DMS53 treated with DMSO at 0.1 percent for 48 hours (cell line): ENCODE measurements around the gene FLYWCH2.
"Not testable (repeated sequence)": the region's sequence is repeated elsewhere in the genome, so short reads cannot be mapped to it uniquely, and the experiment has no call there.

Experiments used
- DNase-seq: peaks from one replicate; lab custom pipeline; 2025; ENCODE audit not compliant: unreplicated experiment; lab: John Stamatoyannopoulos, UW

Gene FLYWCH2

DNA sequence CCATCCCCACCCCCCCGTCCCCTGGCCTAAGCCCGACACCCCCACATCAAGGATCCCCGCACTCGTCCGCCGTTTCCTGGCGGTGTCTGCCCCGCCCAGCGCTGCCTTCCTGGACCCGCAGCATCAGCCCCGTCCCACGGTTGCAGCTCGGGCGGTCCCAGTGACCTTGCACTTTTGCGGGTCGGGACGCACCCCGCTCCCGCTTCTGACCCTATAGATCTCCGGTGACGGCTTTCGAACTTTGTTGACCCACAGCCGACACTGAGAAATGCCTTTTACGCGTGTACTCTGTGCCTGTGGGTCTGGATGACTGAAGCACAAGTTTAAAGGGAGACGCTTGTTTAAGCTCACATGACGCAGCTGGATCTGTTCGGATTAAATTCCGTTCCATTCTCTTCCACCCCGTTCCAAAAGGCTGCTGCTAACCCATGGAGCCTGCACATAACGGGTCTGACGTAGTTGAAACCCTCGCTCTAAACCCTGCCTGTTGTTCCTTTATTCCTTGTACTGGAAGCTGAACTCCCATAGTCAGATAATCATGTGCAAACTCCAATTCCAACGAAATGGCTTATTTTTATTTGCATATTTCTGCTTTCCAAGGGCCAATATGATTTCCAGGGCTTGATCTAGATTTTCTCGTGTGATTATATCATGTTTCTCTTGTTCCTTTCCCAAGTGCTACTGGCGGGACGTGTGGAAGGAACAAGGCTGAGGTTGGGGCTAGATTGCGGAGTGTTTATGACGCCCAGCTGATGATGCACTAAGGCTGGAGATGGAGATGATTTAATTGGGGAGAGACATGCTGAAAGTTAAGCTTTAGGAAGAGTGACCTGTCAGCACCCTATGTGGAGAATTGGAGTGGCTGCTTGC lies 29.6 kb downstream of the FLYWCH2 start:
- DNase-seq, result no peak

DNA sequence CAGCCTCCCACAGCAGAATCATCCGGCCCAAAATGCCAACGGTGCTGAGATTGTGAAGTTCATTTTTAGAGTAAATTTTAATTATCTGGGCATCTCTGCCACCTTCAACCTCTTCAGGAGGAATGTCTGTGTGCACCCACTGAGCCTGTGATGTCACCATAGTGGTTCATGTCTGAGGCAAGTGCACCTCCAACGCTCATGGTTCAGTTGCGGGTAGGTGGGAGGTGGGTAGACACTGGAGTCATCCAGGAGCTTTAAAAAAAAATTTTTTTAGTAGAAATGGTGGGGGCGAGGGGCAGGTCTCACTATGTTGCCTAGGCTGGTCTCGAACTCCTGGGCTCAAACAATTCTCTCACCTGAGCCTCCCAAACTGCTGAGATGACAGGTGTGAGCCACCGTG lies 30.6 kb downstream of the FLYWCH2 start:
- DNase-seq, result no peak

DNA sequence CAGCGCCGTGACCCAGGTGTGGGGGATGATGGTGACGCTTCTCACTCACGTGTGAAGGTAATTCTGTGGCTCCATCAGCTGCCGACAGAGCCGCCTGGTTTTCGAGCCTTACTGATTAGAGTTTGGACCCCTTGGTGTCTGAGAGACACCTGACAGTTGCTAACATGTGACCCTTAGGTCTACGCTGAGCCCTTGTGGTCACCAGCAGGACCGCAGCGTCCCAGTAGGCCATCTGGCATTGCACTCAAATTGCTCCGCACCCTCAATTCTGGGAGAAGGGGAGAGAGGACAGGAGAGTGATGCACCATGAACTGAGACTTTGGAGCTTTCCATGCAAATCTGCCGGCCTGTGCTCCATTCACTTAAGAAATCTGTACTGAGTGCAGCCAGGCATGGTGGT lies 31.2 kb downstream of the FLYWCH2 start:
- DNase-seq, result no peak

DNA sequence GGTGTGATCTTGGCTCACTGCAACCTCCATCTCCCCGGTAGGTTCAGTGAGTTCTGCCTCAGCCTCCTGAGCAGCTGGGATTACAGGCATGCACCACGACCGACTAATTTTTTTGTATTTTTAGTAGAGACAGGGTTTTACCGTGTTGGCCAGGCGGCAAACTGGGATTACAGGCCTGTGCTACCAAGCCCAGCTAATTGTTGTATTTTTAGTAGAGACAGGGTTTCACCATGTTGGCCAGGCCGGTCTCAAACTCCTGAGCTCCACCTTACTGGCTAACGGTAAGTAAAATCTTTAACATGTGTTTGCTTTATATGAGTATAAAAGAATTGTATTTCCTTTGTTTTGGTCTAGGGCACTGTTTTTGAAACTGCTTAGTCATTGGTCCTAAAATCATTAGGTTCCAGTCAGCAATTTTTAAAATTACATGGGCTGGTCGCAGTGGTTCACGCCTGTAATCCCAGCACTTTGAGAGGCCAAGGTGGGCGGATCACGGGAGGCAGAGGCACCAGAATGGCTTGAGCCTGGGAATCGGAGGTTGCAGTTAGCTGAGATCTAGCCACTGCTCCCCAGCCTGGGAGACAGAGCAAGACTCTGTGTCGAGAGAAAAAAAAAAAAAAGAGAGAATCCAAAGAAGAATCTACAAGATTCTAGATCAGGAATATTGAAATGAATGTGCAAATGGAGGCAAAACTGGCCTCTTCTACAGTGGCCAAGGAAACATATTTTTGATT lies 32.3 kb downstream of the FLYWCH2 start:
- DNase-seq, result no peak

DNA sequence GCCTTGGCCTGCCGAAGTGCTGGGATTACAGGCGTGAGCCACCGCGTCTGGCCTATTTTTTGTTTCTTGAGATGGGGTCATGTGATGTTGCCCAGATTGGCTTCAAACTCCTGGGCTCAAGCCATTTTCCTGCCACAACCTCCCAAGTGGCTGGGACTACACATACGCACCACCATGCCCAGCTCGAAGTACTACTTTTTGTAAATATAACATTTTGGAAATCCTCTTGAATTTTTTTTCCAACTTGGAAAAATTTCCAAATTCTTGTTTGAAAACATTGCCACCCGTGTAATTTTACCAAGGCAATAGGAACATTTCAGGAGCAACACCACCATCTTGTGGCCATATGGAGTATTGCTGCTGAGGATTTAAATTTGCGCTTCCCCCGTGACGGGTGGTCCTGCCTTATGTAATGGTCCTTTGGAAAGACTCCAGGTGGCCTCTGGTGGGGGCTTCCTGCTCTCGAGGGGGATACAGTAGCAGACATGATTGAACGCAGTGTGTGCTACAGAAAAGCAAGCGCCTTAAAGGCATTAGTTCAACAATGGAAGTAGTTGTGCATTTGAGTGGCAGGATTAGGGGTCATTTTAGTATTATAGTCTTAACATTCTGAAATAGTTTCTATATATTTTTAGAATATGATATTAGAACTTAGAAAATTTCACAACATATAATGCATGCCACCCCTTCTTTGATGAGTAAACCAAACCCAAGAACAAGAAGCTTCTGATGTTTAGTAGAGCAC lies 36.7 kb downstream of the FLYWCH2 start:
- peak; percentile 3 for DNase-seq

DNA sequence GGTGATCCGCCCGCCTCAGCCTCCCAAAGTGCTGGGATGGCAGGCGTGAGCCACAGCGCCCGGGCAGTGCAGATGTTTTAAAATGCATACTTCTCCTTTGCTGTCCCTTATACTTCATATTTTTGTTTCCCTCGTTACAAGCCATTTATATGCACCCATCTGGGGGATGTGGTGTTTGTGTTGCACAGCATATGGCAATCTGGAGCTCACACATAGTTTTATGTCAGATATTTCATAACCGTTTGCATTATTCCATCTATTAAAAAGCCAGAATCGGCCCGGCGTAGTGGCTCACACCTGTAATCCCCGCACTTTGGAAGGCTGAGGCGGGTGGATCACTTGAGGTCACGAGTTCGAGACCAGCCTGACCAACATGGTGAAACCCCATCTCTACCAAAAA lies 40.5 kb downstream of the FLYWCH2 start:
- no peak for DNase-seq

DNA sequence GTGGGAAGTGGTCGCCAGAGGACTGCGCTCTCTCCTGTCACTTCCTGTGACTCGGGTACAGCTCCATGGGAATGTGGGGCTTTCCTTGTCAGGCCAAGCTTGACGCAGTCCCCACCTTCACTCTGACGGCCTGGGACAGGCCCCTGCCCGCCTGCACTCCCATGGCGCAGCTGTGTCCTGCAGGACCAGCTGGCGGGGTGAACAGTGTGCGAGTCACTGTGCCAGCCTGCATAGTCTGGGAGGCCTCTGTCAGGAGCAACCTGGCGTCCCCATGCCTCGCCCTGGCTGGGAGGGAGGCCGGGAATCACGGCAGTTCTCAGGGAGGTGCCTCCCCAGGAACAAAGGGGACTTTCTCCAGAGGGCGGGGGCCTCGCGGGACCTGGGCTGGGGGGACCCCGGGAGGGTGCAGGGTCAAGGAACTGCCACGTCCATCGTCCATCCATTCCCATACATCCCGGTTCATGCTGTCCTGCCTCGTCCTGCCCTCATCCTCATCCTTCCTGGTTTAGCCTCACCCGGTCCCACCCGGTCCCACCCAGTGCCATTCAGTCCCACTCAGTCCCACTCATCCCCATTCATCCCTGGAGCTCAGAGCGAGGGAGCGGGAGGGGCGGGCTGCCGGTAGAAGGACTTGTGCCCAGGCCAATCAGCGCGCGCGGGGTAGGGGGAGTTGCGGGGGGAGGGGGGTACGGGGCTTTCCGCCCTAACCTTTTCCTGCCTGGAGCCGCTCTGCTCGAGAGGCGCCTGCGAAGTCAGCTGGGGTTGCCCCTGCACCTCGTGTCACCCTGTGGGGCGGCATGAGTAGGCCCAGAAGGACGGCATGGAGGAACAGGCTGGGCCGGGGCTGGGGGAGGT lies 42.1 kb downstream of the FLYWCH2 start:
- DNase-seq, result no peak

DNA sequence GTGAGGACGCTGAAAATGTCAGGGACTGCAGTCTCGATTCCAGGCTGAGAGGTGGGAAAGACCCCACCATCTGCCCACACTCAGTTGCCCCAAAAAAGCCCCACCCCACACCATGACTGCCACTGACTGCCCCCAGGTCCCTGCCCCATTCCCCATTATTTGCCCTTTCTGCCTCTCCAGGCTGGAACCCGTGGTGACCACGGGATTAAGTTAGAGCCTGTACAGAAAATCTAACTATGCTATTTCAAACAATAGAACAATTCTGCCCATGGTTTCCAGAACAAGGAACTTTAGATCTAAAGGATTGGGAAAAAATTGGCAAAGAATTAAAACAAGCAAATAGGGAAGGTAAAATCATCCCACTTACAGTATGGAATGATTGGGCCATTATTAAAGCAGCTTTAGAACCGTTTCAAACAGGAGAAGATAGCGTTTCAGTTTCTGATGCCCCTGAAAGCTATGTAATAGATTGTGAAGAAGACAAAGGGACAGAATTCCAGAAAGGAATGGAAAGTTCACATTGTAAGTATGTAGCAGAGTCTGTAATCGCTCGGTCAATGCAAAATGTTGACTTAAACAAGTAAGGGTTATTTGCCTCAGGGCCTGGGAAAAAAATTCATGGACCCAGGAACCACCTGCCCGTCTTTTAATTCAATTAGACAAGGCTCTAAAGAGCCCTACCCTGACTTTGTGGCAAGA lies 43.1 kb downstream of the FLYWCH2 start:
- no peak for DNase-seq

DNA sequence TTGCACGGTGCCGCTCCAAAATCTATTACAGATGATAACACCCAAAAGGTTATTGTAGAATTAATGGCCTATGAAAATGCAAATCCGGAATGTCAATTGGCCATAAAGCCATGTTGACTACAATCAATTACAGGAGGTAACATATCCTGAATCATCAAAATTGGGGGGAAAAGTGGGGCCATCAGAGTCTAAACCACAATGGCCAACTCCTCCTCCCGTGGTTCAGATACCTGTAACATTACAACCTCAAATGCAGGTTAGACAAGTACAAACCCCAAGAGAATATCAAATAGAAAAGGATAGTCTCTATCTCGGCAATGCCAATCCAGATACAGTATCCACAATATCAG lies 43.6 kb downstream of the FLYWCH2 start:
- no peak for DNase-seq

DNA sequence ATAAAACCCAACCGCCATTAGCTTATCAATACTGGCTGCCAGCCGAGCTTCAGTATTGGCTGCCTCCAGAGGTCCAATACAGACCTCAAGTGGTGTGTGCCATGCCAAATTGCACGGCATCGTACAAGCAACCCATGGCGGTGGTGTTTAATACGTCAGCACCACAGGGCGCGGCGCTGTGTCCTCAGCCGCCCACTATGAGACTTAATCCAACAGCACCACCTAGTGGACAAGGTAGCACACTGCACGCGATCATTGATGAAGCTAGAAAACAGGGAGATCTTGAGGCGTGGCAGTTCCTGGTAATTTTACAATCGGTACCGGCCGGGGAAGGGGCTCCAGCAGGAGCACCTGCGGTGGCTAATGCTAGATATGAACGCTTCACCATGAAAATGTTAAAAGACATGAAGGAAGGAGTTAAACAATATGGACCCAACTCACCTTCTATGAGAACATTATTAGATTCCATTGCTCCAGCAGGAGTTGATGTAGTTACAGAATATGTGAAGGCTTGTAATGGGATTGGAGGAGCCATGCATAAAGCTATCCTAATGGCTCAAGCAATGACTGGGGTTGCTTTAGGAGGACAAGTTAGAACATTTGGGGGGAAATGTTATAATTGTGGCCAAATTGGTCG lies 44.1 kb downstream of the FLYWCH2 start:
- DNase-seq, result peak; percentile 60

DNA sequence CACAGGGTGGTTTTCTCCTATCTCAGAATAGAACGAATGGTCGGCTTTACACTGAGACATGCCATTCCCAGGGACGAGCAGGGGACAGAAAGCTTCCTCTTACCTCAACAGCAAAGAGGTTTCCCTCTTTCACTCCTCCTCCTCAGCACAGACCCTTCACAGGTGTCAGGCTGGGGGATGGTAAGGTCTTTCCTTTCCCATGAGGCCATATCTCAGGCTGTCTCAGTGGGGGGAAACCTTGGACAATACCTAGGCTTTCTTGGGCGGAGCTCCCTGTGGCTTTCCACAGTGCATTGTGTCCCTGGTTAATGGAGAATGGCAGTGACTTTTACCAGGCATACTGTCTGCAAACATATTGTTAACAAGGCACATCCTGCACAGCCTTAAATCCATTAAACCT lies 45.1 kb downstream of the FLYWCH2 start:
- DNase-seq, result not testable (repeated sequence)

DNA sequence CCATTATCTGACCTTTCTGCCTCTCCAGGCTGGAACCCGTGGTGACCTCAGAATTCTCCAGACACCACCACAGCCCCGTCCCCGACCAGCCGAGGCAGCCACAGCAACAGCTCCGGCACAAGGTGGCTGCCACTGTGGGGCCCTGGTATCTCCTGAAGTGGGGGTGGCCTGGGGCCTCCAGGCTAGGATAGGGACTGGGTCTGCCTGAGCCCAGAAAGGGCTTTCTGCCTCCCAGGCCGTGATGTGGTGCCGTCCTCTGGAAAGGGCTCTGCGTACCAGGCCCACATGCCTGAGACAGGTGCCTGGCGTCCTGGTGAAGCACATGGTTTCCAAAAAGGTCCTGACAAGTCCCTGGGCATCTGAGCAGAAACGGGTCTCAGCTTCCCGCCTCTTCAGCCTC lies 45.8 kb downstream of the FLYWCH2 start:
- DNase-seq, result no peak

DNA sequence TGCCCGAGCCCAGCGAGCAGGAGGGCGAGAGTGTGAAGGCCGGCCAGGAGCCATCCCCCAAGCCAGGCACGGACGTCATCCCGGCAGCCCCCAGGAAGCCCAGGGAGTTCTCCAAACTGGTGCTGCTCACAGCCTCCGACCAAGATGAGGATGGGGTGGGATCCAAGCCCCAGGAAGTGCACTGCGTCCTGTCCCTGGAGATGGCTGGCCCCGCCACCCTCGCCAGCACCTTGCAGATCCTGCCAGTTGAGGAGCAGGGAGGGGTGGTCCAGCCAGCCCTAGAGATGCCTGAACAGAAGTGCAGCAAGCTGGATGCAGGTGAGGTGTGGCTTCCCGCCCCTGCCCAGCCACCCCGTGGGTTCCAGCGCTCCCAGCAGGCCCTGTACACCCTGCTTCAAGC lies 46.7 kb downstream of the FLYWCH2 start:
- no peak for DNase-seq

DNA sequence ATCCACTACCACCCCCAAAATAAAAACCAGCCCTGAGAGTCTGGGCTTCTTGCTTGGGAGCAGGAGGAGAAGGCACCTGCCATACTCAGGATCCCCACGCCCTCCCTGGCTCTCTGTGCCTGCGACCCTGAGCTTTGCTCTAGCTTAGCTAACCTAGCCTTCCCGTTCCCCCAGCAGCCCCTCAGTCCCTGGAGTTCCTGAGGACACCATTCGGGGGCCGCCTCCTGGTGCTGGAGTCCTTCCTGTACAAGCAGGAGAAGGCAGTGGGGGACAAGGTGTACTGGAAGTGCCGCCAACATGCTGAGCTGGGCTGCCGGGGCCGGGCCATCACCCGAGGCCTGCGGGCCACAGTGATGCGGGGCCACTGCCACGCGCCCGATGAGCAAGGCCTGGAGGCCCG lies 47.2 kb downstream of the FLYWCH2 start:
- DNase-seq, result no peak

DNA sequence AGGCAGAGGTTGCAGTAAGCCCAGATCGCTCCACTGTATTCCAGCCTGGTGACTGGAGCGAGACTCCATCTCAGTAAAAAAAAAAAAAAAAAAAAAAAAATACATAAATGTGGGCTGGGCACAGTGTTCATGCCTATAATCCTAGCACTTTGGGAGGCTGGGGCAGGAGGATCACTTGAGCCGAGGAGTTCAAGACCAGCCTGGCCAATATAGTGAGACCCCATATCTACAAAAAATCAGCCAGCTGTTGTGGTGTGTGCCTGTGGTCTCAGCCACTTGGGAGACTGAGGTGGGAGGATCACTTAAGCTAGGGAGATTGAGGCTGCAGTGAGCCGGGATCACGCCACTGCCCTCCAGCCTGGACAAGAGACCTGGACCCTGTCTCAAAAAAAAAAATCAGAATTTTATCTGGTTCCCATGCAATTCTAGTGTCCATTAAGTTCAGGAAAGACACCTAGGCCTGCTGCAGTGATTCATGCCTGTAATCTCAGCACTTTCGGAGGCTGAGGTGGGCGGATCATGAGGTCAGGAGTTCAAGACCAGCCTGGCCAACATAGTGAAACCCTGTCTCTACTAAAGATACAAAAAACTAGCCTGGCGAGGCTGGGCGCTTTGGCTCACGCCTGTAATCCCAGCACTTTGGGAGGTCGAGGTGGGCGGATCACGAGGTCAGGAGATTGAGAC lies 48.4 kb downstream of the FLYWCH2 start:
- not testable (repeated sequence) for DNase-seq

DNA sequence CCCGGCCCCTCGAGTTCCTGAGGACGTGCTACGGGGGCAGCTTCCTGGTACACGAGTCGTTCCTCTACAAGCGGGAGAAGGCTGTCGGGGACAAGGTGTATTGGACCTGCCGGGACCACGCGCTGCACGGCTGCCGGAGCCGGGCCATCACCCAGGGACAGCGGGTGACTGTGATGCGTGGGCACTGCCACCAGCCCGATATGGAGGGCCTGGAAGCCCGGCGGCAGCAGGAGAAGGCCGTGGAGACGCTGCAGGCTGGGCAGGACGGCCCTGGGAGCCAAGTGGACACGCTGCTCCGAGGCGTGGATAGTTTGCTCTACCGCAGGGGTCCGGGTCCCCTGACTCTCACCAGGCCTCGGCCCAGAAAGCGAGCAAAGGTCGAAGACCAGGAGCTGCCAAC lies 50.1 kb downstream of the FLYWCH2 start:
- no peak for DNase-seq

DNA sequence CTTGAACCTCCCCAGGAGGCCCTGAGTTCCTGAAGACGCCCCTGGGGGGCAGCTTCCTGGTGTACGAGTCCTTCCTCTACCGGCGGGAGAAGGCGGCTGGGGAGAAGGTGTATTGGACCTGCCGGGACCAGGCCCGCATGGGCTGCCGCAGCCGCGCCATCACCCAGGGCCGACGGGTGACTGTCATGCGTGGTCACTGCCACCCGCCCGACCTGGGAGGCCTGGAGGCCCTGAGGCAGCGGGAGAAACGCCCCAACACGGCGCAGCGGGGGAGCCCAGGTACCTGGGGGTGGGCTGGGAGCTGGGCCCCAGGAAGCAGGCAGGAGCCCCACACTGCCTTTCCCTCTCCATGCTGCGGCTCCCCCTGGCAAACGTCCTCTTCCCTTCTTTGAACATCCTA lies 50.7 kb downstream of the FLYWCH2 start:
- no peak for DNase-seq

DNA sequence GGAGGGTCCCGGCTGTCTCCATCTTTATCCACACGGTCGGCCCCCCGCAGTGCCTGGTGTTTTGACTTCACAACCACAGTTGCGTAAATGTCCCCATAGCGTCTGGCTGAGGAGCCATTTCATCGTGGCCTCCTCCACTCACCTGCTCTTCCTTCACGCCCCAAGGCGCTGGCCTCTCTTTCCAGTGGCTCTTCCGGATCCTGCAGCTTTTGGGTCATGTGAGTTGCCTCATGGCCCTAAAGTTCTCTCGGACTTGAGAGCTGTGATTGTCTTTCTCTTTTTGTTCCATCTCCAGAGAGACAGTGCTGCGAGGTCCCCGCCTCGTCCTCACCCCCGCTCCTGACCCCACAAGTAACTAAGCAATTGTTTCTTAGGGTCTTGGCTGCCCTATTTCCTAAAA lies 51.4 kb downstream of the FLYWCH2 start:
- DNase-seq, result no peak

DNA sequence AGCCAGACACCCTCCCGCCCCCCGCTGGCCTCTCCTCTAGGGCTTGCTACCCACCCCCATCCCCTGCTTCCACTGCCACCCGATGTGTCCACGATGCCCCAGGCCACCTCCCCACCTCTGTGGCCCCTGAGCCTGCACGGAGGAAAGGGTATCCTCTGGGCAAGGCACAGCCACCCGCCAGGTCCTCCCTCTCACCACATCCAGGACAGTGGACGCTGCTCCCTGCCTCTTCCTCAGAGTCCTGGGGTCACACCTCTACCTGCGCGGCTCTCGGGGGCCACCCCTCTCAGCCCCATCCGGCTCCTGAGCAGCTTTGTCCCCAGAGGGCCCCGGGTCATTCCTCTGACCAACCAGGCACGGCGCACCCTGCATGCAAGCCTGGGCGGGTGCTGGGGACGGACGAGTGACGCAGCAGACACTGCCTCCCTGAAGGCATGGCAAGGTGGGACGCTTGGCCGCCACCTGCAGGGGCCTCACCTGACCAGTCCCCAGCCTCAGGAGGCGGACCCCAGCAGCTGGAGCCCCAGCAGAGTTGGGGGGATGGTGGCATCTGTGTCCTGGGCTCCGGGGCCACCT lies 53.5 kb downstream of the FLYWCH2 start:
- no peak for DNase-seq
